HepG2 (cell line): ENCODE measurements around the gene RHBDD1. TPM values are rescaled to one million over a fixed set of nuclear protein-coding genes. Genes with fewer than 3 reads are reported as not detected.

Experiments used
- ARID4A ChIP-seq: sonication (generic); formaldehyde crosslinking; IDR thresholded peaks from 2 replicates; pipeline ENCODE4 v1.5.0; 2020; ENCODE audit warnings: mild to moderate bottlenecking, missing genetic modification reagents, borderline replicate concordance
- BORCS8-MEF2B ChIP-seq: sonication (generic); formaldehyde crosslinking; IDR thresholded peaks from 2 replicates; pipeline ENCODE4 v1.8.0; 2022; ENCODE audit warnings: mild to moderate bottlenecking, missing genetic modification reagents
- ISX ChIP-seq: sonication (generic); formaldehyde crosslinking; conservative IDR thresholded peaks from 2 replicates; pipeline ENCODE4 v1.5.0; 2020; ENCODE audit warnings: missing genetic modification reagents
- KDM3A ChIP-seq: IDR thresholded peaks from 2 replicates; pipeline ENCODE4 v1.6.1; 2018; ENCODE audit warnings: low read depth, missing compliant biosample characterization
- PAF1 ChIP-seq: IDR thresholded peaks from 2 replicates; pipeline ENCODE4 v1.6.1; 2016; ENCODE audit warnings: missing genetic modification reagents, missing compliant biosample characterization
- SRF ChIP-seq: IDR thresholded peaks from 2 replicates; pipeline ENCODE4 v1.6.1; 2011; ENCODE audit warnings: mild to moderate bottlenecking, low read depth, low read length, moderate library complexity
- TARDBP ChIP-seq: sonication (generic); formaldehyde crosslinking; IDR thresholded peaks from 2 replicates; pipeline ENCODE4 v1.8.0; 2022; ENCODE audit warnings: mild to moderate bottlenecking, missing genetic modification reagents
- TEAD3 ChIP-seq: optimal IDR thresholded peaks from 2 replicates; pipeline ENCODE3; 2016; ENCODE audit warnings: borderline replicate concordance
- TEF ChIP-seq: sonication (generic); formaldehyde crosslinking; IDR thresholded peaks from 2 replicates; pipeline ENCODE4 v1.5.0; 2020; ENCODE audit warnings: missing genetic modification reagents
- ZFX ChIP-seq: sonication (generic); formaldehyde crosslinking; IDR thresholded peaks from 2 replicates; pipeline ENCODE4 v1.4.0; 2020; ENCODE audit warnings: mild to moderate bottlenecking, low read depth, missing genetic modification reagents, moderate library complexity
- ZNF12 ChIP-seq: sonication (generic); formaldehyde crosslinking; IDR thresholded peaks from 2 replicates; pipeline ENCODE4 v1.5.0; 2020; ENCODE audit warnings: missing genetic modification reagents
- ZNF205 ChIP-seq: IDR thresholded peaks from 2 replicates; pipeline ENCODE4 v1.6.1; 2018; ENCODE audit warnings: missing biosample characterization, missing genetic modification reagents
- ZNF256 ChIP-seq: sonication (generic); formaldehyde crosslinking; conservative IDR thresholded peaks from 2 replicates; pipeline ENCODE4 v1.4.0; 2020; ENCODE audit warnings: missing genetic modification reagents
- ZNF260 ChIP-seq: sonication (generic); formaldehyde crosslinking; IDR thresholded peaks from 2 replicates; pipeline ENCODE4 v1.4.0; 2020; ENCODE audit warnings: missing genetic modification reagents, low read depth, mild to moderate bottlenecking, borderline replicate concordance
- ZNF274 ChIP-seq: sonication (generic); formaldehyde crosslinking; IDR thresholded peaks from 2 replicates; pipeline ENCODE4 v1.5.1; 2020; ENCODE audit warnings: mild to moderate bottlenecking, missing genetic modification reagents
- ZNF570 ChIP-seq: sonication (generic); formaldehyde crosslinking; IDR thresholded peaks from 2 replicates; pipeline ENCODE4 v1.4.0; 2020; ENCODE audit warnings: mild to moderate bottlenecking, missing genetic modification reagents, borderline replicate concordance
- ZNF646 ChIP-seq: sonication (generic); formaldehyde crosslinking; IDR thresholded peaks from 2 replicates; pipeline ENCODE4 v1.9.0; 2021; ENCODE audit warnings: mild to moderate bottlenecking, missing genetic modification reagents
- ZNF792 ChIP-seq: IDR thresholded peaks from 2 replicates; pipeline ENCODE4 v1.6.1; 2016
- ZNF850 ChIP-seq: sonication (generic); formaldehyde crosslinking; conservative IDR thresholded peaks from 2 replicates; pipeline ENCODE4 v1.9.0; 2021; ENCODE audit warnings: mild to moderate bottlenecking, missing genetic modification reagents
- polyA plus RNA-seq, 8 experiments: library from polyadenylated mRNA; depleted of rRNA in 3 of 8; stranded (reverse) in 7 of 8; unstranded in 1 of 8; fragments of >200 nt; fragmentation: Illumina TruSeq in 4 of 8; extraction: Trizol in 4 of 8; gene quantifications; 2 replicates each; pipeline versions ENCODE4 v1.2.1 to v1.2.3, GENCODE V29; 2011 to 2016; ENCODE audit warnings: low read depth in 4 of 8, missing spikeins in 1 of 8, mixed read lengths in 1 of 8; ENCODE audit not compliant: insufficient read depth in 1 of 8
- total RNA-seq, 5 experiments: library from RNA; depleted of rRNA; stranded (reverse); fragments of >200 nt; fragmentation: Illumina TruSeq; extraction: Trizol; gene quantifications; 2 replicates each; pipeline ENCODE4 v1.2.3, GENCODE V29; 2016; ENCODE audit warnings: low read depth in 1 of 5

The RHBDD1 gene
- total and polyA plus RNA-seq, 2 of the 13 experiments (the other 11 are each of a cell fraction or from before 2014, with no cell fraction given), result 8.2 to 9.5 TPM

- no peak for TF ChIP-seq ZNF256
- TF ChIP-seq ISX (CRISPR knock-in tag), result no peak
- peak; percentile 66 for TF ChIP-seq ARID4A (CRISPR knock-in tag)
- TF ChIP-seq BORCS8-MEF2B (CRISPR knock-in tag), result no peak
- no peak for TF ChIP-seq PAF1 (CRISPR knock-in tag)
- TF ChIP-seq ZNF850 (CRISPR knock-in tag), result no peak
- TF ChIP-seq ZNF12, result 0 out of 2 replicates have a peak, but pooled peaks have one; percentile 23
- peak; percentile 47; the same call in 1 of the 2 replicates for TF ChIP-seq ZNF205
- TF ChIP-seq ZNF274, result peak; percentile 72; the same call in 1 of the 2 replicates
- TF ChIP-seq ZNF646 (CRISPR knock-in tag), result peak; percentile 29; the same call in 1 of the 2 replicates
- TF ChIP-seq ZNF570, result no peak
- TF ChIP-seq TARDBP (CRISPR knock-in tag), result no peak; the same call in 1 of the 2 replicates
- TF ChIP-seq ZNF260 (CRISPR knock-in tag), result no peak
- 0 out of 2 replicates have a peak, but pooled peaks have one; percentile 40 for TF ChIP-seq KDM3A
- TF ChIP-seq ZFX (CRISPR knock-in tag), result peak; percentile 19; the same call in 1 of the 2 replicates
- TF ChIP-seq TEF (CRISPR knock-in tag), result no peak
- TF ChIP-seq ZNF792, result no peak
- TF ChIP-seq SRF, result no peak
- peak; percentile 84 for TF ChIP-seq TEAD3 (CRISPR knock-in tag)
These were observed 36.5 kb upstream of the RHBDD1 start, which contains the start of gene IRS1 (continued) for GRCh38 chr2:226799211-226799975.
